AG04449 (cell line): Measurements from ENCODE around the gene WBP11.

Experiments used
- CTCF ChIA-PET: fragments of 350-600 bp; formaldehyde crosslinking; extraction: SDS; loops from one replicate; lab custom pipeline; 2021; ENCODE audit warnings: antibody characterized with exemption; lab: Yijun Ruan, JAX
- POLR2A ChIA-PET: fragments of 400-600, 350-600 bp; formaldehyde crosslinking; extraction: SDS; loops from one replicate; lab custom pipeline; 2020; ENCODE audit warnings: antibody characterized with exemption, inconsistent platforms; lab: Yijun Ruan, JAX
- DNase-seq: peaks from one replicate; pipeline ENCODE4 v3.0.0-alpha.2; 2010; ENCODE audit warnings: low read depth, low spot score
- H3K4me3 ChIP-seq: 2 replicates; pipeline ENCODE4 v1.5.1; 2011; ENCODE audit warnings: low read depth, mild to moderate bottlenecking, control low read depth, low read length
- TF ChIP-seq, protein P1 (sequence below): IDR thresholded peaks from one replicate; pipeline ENCODE4 v1.5.1; 2011; ENCODE audit warnings: mild to moderate bottlenecking, moderate library complexity, low read length, control low read depth, inconsistent platforms; ENCODE audit not compliant: insufficient read depth; ENCODE audit errors: missing control alignments

The WBP11 gene

DNA sequence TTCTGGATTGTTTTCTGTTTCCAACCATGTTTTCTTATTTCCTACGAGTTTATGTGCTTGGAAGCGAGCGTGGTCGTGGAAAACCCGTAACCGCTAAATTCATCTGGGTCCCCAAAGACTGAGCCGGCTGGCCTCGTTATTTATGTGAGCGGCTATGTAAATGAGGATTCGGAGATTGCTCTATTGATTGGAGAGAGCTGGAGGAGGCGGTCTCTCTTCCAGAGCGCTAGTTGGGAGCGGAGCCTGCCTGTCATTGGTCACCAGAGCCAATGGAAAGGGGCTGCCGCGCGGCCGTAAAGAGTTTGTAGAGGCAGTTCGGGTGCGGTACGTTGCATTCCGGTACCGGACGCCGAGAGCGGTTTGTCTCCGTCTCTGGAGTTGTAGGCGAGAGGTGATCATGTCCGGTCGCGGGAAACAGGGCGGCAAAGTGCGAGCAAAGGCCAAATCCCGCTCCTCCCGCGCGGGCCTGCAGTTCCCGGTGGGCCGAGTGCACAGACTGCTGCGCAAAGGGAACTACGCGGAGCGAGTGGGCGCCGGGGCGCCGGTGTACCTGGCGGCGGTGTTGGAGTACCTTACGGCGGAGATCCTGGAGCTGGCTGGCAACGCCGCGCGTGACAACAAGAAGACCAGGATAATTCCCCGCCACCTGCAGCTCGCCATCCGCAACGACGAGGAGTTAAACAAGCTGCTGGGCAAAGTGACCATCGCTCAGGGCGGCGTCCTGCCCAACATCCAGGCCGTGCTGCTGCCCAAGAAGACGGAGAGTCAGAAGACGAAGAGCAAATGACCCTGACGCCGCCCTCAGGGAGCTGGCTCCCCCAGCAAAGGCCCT is 29.0 kb downstream of the WBP11 start:
- POLR2A ChIA-PET = interaction anchor here (0.6 to 2.6 kb wide), 7 partner anchors 8 to 1556 kb away, joined by 3 to 24 read pairs (median 3); partner anchors contain the start of genes C12orf60 and WBP11
- CTCF ChIA-PET = interaction anchor here (1.2 to 1.5 kb wide), 4 partner anchors 15 to 223 kb away, joined by 3 to 4 read pairs (median 4); no protein-coding TSS in a partner anchor
- peak overlapping the region; percentile 94 for H3K4me3 ChIP-seq
- TF ChIP-seq, protein P1, sequence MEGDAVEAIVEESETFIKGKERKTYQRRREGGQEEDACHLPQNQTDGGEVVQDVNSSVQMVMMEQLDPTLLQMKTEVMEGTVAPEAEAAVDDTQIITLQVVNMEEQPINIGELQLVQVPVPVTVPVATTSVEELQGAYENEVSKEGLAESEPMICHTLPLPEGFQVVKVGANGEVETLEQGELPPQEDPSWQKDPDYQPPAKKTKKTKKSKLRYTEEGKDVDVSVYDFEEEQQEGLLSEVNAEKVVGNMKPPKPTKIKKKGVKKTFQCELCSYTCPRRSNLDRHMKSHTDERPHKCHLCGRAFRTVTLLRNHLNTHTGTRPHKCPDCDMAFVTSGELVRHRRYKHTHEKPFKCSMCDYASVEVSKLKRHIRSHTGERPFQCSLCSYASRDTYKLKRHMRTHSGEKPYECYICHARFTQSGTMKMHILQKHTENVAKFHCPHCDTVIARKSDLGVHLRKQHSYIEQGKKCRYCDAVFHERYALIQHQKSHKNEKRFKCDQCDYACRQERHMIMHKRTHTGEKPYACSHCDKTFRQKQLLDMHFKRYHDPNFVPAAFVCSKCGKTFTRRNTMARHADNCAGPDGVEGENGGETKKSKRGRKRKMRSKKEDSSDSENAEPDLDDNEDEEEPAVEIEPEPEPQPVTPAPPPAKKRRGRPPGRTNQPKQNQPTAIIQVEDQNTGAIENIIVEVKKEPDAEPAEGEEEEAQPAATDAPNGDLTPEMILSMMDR = no peak
- peak; percentile 77 for DNase-seq

DNA sequence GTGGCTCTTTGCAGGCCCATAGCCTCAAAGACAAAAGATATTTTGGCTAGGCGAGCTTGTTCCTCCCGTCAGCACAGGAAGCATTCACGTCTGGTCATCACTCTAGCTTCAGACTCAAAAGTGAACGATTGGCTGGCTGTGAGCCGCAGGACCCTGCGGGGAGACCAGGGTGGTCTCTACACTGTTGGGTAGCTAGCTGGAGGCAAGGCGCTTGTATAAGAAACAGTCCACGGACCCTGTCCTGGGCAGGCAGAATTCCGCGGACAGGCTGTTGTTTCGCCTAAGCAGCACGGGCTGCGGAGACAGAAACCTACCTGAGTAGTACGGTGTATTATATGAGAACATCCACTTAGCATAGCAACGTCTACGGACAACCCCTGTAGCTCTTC is 29.6 kb downstream of the WBP11 start:
- ChIA-PET POLR2A (interaction anchor here (0.6 to 2.6 kb wide), 6 partner anchors 9 to 1555 kb away, joined by 3 to 24 read pairs (median 3); partner anchors contain the start of genes C12orf60 and WBP11), CTCF (interaction anchor here (1.2 to 1.5 kb wide), 3 partner anchors 19 to 223 kb away, joined by 3 to 4 read pairs (median 3); no protein-coding TSS in a partner anchor)
- peak overlapping the region; percentile 94 for H3K4me3 ChIP-seq
- DNase-seq = no peak
- TF ChIP-seq, protein P1 = no peak

DNA sequence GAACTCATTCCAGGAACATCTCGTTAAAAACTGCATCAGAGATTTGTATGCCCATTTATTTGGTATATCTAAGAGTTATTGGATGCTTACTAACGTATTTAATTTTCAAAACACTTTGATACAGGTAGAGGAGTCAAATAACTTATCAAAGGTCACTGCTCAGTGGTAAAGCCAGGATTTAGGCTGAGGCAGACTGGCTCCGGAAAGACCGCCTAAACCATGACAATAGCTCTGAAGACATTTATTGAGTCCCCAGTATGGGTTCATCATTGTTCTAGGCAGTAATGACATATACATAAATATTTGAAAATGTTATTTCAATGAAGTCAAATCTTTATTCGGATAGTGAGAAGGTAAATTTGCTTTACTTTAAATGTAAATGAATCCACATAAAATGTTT is 30.3 kb downstream of the WBP11 start:
- TF ChIP-seq, protein P1 = no peak
- CTCF ChIA-PET = interaction anchor here (1.0 to 1.5 kb wide), 3 partner anchors 19 to 224 kb away, joined by 3 to 4 read pairs (median 3); no protein-coding TSS in a partner anchor
- DNase-seq = no peak
- POLR2A ChIA-PET = no interaction called here
- H3K4me3 ChIP-seq = no peak overlapping the region

DNA sequence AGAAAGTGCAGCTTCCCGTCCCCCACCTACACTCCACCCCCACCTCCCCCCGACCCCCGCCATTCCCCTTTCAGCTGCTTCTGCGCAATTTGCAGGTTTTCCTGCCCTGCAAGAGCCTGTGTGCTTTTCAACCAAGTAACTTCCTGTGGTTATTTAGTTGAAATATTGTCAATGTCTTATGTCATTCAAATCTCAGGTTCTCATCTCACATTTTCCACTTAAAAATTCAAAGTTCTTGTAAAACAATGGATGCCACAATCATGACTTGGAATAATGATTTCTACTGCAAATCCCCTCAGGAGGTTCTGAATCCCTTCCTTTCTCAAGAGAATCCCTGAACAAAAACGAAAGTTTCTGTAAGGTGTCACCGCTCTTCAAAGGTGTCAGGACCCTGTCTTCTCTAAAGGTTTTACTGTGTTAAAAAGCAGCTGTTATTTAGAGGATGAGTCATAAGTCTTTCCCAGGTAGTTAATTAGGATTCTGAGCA is 31.6 kb downstream of the WBP11 start:
- ChIA-PET POLR2A (interaction anchor here (0.6 to 2.7 kb wide), 9 partner anchors 9 to 516 kb away, joined by 3 to 13 read pairs (median 4); partner anchors contain the start of genes ATF7IP, C12orf60 and WBP11), CTCF (interaction anchor here (1.0 to 1.4 kb wide), 3 partner anchors 10 to 73 kb away, joined by 3 to 6 read pairs (median 5); no protein-coding TSS in a partner anchor)
- no peak overlapping the region; the same call in 1 of the 2 replicates for H3K4me3 ChIP-seq
- no peak for DNase-seq
- TF ChIP-seq, protein P1 = no peak

DNA sequence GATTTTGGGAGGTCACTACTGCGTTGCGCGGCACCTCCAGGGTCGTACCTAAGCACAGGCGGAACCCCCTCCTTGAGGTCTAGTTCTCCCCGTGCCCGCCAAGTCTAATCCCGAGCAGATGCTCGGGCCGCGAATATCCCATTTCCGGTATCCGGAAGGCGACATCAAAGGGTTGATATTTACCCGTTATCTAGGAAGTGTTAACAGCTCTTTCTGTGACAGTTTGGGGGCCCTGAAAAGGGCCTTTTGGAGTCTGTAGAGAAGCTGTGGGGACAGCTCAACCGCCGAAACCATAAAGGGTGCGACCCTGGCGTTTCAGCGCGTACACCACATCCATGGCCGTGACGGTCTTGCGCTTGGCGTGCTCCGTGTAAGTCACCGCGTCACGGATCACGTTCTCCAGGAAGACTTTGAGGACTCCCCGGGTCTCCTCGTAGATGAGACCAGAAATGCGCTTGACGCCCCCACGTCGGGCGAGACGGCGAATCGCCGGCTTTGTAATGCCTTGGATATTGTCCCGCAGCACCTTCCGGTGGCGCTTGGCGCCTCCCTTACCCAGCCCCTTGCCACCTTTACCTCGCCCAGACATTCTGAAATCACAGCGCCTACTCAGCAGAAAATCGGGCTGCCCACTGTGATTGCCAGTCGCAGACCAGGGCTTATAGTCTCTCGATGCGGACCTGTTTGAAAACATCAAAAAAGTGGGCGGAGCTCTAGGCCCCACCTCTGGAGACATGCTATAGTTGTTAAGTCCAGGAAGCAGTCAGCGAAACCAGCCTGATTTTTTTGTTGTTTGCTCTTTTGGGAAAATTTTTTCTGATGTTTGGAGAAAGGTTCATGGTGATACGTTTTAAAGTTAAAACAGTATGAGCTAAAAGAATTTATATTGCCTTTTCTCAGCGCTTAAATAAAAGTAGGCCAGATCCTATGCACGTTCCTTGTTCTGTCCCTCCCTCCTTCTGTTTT is 32.5 kb downstream of the WBP11 start:
- CTCF ChIA-PET = interaction anchor here (0.7 to 2.2 kb wide), 15 partner anchors 8 to 512 kb away, joined by 3 to 9 read pairs (median 4); partner anchors contain the start of genes C12orf60 and WBP11
- POLR2A ChIA-PET = interaction anchor here (0.6 to 2.7 kb wide), 12 partner anchors 10 to 515 kb away, joined by 3 to 13 read pairs (median 4); partner anchors contain the start of genes ATF7IP, C12orf60 and WBP11
- peak; percentile 70 for DNase-seq
- TF ChIP-seq, protein P1 = no peak
- H3K4me3 ChIP-seq = peak overlapping the region; percentile 86
